HG02885 (cell line): ENCODE measurements around the gene KSR1.

ENCODE experiments used
- ATAC-seq: cut with Tn5 transposase; IDR thresholded peaks from one replicate; pipeline ENCODE4 v1.9.1; 2021; ENCODE audit warnings: mild to moderate bottlenecking; ENCODE audit not compliant: unreplicated experiment, poor library complexity

KSR1 gene

DNA sequence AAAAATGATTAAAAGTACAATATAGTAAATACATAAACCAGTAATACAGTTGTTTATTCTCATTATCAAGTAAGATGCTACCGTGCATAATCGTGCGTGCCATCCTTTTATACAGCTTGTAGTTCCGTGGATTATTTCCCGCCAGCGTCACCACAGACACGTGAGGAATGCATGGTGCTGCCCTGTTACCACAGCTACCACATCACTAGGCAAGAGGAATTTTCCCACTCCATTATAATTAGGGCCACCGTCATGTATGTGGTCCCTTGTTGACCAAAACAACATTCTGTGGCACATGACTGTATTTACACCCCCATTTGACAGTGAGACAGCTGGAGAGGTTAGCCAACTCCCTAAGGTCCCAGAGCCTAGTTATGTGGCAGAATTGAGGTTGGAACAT is 144.2 kb downstream of the KSR1 start:
- ATAC-seq, result no peak

DNA sequence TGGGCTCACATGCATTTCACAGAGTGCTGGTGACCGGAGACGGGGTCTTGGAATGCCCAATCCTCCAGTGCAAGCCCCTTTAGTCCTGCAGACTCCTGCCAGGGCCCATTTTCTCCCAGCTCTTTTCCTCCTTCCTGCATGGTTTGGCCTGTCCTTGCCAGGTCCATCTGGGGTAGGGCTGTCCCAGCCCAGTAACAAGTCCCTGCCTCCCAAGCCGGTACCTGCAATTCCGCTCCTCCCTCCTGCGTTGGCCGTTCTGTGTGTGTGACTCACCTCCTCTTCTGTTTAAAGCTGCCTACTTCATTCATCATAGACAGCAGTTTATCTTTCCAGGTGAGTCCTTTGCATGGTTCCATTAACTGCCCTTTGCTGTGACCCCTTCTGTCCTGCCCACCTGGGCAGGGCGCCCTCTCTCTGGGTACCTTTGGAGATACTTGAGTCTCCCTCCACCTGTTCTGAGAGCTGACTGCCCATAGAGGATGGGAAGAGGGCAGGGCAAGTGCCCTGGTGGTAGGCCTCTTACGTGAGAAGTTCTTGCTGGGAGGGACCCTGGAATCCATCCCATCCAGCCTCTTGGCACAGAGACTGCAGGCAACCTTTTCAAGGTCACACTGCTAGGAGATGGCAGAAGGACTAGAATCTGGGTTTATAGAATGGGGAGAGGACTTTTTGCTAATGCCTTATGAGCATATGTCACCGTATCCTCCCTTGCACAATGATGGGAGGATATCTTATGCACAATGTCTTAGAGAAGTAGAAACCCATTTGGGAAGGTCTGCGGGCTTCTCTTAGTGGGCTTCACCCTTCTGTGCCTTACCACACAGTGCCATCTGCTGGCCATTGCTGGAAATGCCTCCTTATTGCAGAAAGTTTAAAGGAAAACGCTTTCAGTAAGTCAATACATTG is 145.1 kb downstream of the KSR1 start:
- no peak for ATAC-seq

DNA sequence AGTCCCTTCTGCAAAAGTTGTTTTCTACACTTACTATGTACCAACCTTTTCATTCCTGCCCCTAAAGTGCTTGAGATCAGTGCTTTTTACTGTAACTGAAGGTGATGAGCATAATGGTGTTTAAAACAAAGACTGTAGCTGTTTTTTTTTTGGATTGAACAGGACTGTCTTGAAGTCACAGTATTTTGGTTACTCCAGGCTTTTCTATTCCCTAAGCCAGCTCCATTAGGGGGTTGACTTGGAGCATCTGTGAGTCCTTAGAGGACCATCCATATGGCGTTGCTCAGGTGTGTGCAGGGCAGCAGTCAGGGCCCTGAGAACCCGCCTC is 145.7 kb downstream of the KSR1 start:
- ATAC-seq, result no peak

DNA sequence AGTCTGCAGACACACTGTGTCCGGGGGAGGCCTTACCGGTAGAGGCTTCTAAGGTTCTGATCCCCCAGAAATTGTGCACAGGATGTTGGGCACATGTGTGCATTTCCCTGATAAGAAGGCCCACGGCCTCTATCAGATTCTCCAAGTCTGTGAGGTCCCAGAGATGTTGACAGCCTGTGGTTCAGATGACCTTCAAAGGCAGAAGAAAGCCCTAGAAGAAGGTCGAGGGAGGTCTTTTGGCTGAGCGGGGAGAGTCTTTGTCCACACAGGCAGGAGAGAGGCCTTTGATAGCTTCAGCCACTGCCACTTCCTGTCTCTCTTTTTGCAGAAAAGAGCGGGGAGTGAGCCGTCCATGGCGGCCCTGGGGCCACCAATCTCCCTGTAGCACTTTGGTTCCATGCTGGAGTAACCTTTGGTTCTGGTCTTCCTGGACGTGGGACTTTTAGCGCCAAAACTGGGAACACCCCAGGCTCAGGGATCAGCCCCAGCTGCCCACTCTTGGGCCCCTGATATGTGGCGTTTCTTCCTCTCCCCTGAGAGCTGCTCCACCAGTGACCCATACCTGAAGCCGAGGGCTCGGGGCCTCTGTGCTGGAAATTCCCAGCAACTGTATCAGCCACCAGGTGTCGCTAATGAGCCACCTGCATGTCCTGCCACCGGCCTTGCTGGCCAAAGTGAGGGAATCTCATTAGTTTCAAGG is 146.6 kb downstream of the KSR1 start:
- ATAC-seq, result peak; percentile 61

DNA sequence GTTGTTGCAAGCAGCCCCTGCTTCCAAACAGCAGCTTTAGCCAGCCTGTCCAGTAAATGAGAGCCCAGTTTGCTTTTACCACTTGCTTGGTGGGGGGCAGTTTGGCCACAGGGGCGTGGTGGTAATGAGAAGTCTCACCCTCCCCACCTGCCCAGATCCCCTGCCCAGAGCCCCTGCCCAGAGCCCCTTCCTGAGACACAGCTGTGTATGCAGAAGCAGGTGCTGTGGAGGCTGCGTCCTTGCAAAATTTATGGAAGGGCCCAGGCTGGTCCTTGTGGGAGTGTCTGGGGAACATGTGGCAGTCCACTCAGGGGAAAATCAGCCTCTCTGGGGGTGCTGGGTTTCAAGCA is 147.1 kb downstream of the KSR1 start:
- ATAC-seq, result no peak

DNA sequence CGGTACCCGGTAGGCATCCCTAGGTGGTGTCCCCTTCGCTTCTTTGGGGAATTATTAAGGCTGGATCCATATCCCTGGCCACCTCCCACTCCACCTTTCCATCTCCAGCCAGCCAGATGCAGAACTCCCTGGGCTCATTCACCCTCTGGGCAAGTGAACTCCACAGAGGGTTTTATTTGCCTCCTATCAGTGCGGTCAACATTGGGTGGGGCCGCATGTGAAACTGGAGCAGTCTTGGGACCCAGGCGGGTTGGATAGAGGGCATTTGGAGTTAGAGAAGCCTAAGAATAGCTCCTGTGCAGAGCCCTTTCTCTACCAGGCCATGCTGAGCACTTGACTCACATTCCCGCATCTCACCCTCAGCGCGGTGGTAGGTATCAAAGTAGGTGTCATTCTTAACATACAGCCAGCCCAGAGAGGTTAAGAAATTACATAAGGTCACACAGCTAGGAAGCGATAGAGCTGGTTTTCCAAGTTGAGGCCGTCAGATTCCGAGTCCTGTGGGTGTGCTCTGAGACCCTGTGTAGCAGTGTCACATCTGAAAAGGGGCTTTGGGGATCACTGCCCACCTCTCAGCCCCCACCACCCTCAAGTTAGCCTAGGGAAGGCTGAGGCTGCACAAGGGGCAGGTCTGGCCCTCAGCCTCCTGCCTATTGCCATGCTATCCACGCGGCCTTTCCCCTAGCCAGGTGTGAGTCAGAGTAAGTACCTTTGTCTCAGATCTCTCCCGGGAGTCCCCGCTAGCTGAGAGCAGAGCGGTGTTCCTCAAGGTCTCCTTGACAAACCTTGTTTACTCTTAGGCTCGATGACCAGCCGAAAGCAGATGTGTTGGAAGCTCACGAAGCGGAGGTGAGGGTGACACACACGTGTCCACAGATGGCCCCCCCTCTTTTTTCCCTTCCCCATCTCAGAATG is 147.9 kb downstream of the KSR1 start:
- no peak for ATAC-seq

DNA sequence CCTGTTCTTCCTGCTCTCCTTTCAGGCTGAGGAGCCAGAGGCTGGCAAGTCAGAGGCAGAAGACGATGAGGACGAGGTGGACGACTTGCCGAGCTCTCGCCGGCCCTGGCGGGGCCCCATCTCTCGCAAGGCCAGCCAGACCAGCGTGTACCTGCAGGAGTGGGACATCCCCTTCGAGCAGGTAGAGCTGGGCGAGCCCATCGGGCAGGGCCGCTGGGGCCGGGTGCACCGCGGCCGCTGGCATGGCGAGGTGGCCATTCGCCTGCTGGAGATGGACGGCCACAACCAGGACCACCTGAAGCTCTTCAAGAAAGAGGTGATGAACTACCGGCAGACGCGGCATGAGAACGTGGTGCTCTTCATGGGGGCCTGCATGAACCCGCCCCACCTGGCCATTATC is 149.2 kb downstream of the KSR1 start:
- ATAC-seq, result no peak

DNA sequence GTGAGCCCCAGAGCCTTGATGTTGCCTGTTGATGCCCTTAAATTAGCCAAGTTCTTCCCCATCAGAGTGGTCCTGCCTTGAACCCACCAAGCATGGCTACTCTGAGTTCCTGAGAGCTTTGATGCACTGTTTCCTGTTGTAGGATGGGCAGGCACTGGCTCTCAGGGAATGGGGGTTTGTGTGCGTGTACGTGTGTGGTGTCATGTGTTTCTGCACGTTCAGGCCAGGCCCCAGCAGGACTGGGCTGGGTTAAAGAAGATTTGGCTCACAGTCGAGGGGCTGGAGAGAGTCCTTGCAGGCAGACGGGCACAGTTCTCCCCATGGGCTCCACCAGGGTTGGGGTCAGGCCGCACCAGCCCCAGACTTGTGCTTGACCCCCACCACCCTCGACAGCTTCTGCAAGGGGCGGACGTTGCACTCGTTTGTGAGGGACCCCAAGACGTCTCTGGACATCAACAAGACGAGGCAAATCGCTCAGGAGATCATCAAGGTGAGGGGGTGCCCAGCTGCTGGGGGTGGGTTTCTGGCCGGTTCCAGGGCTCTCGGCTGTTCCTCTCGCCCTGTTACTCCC is 151.4 kb downstream of the KSR1 start:
- ATAC-seq, result no peak

DNA sequence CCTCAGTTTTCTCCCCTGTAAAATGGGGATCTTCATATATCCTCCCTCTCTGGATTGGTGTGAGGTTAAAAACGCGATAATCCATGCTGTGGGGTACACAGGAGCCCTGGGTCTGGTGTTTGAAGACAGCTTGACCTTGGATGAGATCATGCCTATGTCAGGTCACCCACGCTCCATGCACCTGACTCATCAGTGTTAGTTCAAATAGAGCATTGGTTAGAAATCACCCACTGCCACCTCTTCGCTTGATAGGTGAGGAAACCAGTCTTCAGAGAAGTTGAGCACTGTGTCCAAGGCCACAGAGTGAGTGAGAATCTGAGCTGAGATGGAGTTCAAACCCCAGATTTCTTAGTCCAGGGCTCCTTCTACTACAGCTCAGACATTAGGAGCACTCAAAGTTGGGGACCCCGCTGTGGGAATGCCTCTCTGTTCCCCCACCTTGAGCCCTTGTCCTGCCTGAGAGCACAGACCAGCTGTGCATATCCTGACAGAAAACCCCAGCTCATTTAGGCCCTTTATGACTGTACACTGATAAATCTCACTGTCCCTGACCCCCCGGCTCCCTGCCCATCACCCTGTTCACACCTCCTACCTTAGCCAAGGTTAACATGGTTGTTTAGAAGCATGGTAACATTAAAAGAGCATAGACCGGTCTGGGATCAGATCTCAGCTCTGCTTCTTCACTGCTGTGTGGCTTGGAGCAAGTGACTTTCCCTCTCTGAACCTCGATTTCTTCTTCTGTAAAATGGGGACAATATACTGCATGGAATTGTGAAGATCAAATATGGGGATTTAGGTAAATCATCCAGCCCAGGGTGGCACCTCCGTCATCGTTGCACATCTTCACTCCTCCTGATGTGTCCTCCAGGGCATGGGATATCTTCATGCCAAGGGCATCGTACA is 152.3 kb downstream of the KSR1 start:
- ATAC-seq, result no peak

DNA sequence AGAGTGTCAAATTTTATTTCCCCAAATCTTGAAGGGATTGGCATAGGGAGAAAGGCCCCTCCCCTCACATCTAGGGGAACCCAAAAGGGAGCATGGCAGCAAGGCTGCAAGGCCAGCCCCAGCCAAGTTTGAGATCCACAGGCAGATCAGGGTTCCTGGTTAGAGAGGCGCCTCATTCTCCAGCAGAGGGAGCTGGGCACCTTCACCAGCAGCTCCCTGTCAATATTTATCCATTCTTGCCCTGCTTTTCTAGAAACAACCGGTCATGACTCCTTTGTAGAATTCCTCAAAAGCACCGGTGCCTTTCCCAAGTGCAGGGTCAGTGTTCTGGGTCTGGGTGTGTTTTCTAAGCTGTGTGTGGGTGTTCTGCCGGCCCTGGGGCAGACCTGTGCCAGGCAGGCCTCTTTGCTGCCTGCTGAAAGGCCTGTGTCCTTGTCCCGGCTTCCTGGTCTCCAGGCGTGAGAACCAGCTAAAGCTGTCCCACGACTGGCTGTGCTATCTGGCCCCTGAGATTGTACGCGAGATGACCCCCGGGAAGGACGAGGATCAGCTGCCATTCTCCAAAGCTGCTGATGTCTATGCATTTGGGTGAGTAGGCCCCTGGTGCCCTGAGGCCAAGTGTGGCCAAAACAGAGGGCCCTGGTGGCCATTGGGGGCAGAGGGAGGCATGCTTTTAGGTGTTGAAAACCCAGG is 153.5 kb downstream of the KSR1 start:
- no peak for ATAC-seq

DNA sequence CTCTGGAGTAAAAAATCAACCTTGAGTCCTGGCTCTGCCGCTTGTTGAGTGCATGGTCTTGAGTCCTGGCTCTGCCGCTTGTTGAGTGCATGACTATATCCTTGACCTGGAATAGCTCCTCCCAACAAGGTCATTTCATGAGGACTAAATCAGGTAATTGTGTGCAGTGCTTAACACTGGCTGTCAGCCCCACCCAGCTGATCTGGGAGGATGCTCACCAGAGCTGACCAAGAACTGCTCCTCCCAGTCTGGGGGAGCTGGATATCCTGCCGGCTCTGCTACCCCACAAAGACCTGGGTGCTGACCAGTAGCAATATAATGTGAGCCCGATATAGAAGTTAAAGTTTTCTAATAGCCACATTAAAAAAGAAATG is 154.0 kb downstream of the KSR1 start:
- ATAC-seq, result no peak

DNA sequence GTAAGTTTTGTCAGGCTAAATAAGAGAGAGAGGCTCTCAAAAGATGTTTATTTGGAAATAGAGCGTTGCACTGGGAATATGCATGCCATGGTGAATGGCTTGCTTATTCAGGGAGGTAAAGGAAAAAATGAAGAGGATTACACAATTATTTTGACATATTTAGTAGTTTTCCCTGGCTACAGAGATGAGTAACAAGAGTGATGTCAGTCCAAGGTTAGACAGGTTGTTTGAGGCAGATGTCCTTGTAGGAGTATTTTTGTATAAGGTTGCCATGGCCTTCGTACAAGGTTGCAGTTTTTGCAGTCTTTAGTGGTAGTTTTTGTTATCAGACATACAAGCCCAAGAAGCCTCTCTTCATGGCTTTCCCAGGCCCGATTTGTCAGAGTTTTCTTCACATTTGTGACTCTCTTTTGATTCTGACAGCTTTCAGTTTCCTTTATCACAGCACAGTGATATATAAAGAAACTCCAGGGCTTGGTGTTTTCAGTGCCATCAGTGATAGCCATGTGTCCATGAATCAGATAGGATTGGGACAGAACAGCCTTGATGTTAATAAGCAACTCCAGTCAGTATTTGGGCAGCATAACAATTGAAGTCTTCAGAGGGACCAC is 156.0 kb downstream of the KSR1 start:
- no peak for ATAC-seq

DNA sequence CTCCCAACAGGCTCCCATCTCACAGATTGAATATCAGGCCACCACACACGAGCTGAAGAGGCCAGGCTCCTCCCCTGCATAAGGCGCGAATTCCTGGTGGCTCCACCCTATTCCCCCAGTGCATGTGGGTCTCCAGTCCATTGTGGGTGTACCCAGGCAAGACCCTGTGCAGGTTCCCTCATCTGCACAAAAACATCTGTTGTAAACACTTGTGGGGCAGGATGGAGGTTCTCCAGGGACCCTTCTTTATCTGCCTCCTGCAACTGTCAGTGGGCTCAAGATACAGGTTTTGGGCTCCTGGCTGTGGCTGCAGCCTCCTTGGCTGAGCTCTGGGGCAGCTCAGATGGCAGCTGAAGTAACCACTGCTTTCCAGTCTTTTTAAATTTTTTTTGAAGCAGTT is 157.2 kb downstream of the KSR1 start:
- ATAC-seq, result no peak

DNA sequence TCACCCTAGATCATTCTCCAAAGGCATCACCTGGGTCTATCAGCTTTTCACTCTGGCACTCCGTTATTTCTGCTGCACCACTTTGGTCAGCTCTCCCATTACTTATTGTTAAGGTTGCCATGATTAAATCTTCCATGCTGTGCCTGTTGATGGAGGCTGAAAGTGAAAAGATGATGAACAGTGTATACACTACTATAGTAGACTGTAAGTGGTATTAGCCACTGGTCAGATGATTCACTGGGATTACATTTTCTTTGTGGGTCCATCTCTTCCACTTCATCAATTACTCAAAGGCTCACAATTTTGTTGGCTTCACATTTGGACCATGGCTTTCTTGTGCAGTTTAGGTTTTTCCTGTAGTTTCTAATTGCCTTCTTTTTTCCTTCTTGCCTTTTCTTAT is 158.9 kb downstream of the KSR1 start:
- no peak for ATAC-seq

DNA sequence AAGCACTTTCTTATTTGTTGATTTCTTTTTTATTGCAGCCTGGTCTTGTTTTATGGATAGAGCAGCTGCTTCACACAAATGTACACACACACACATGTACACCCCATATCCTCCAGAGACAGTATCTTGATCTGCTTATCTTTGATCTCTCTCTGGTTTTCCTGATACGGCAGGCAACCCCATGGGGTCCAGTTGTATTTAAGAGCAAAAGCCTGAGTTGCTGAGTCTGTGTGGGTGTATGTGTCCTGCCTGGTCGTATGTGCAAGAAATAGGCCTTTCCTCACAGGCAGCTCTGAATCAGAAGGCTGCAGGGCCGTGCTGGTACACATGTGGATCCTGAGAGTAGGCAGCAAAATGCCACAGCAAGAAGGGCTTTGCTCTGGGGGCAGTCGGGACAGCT is 160.2 kb downstream of the KSR1 start:
- ATAC-seq, result no peak

DNA sequence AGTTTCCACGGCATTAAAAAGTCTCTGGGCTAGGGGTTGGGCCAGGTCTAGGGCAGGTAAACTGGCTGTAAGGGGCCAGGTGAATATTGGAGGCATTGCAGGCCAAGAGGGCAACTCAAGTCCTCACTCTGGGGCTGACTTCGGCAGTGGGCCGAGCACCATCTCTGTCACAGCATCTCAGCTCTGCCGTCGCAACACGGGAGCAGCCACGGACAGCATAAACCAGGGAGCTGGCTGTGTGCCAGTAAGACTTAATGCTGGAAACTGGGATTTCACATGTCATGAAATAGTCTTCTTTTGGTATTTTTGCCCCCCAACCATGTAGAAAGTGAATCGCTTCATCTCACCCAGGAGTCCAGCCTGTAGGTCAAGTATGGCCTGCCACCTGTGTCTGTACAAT is 162.2 kb downstream of the KSR1 start:
- no peak for ATAC-seq

DNA sequence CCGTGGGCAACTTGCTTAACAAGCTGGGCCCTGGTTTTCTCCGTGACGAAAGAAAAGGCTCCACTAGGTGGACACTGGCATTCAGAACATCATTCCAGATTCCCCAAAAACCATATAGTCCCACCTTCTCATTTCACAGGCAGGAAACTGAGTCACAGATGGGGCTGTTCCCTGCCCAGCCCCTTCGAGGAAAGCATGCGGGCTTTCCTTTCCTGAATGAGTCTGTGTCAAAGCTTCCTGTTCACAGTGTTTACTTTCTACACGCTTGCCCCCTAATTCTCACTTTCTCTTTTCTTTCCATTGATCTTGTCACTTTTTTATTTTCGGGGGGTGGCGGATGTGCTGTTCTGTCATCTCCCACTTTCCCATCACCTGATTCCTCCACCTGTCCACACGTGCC is 164.5 kb downstream of the KSR1 start:
- ATAC-seq, result no peak

DNA sequence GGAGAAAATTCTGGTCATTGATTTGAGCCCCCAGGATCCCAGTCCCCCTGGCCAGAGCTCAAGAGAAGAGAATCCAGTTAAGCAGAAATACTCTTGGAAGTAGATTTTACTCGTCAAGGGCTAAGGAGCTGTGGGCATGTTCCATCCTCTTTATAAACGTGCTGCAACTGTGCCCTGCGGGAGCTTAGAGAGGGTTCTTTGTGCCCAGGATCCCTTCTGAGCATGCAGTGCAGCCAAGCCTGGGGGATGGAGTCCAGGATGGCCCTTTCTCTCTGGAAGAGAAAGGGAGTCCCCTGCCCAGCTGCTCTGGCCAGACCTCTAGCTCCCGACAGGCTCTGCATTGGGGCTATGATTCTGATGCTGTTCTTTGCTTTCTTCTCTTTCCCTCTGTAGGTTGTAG is 165.3 kb downstream of the KSR1 start:
- ATAC-seq, result no peak
